ENCODE measurements around the gene AKT3.

DNA sequence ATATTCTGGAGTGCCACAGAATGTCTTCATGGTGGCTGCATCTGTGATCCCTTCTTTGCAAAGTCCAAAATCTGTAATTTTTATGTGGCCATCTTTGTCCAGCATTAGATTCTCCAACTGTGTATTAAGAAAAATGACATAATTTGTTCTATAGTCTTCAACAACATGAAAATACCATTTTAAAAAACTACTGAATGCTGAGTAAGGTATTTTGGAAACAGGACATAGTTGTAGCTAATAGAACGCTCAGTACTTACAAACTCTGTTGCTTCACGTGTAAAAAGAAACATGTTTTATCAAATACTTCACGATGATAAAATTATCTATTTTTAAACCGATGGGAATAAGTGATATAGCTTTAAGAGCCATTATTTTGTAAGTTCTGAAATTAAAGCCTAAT lies 286.3 kb downstream of the AKT3 start:
- TF ChIP-seq CTCF (IDR thresholded peaks at IDR 0.05 in 4 of 5, conservative IDR thresholded peaks at IDR 0.05 in 1 of 5) (no peak), POLR2A (IDR thresholded peaks at IDR 0.05) (no peak)

All from gastrocnemius medialis (tissue), 4 donors.